NCI-H345 treated with DMSO at 0.1 percent for 48 hours (cell line): ENCODE measurements around the gene MPZL1.

Experiments
- DNase-seq: peaks from one replicate; lab custom pipeline; 2025; ENCODE audit not compliant: unreplicated experiment; lab: John Stamatoyannopoulos, UW

MPZL1 gene

GRCh38 chr1:167721617-167722151 is at the start of gene MPZL1:
Gene MPZL1, plus strand, starts transcription at chr1:167721982. Its CDS starts 170 bp downstream, at chr1:167722152.
- DNase-seq, result peak; percentile 75

- DNase-seq, result no peak
Measured at GRCh38 chr1:167672831-167673230, 49.0 kb upstream of the MPZL1 start.

GRCh38 chr1:167673265-167673664 is 48.5 kb upstream of the MPZL1 start:
- DNase-seq, result no peak

GRCh38 chr1:167674156-167674555 is 47.6 kb upstream of the MPZL1 start:
- no peak for DNase-seq

GRCh38 chr1:167675440-167675839 is 46.3 kb upstream of the MPZL1 start:
- DNase-seq, result no peak

GRCh38 chr1:167676205-167676915 is 45.4 kb upstream of the MPZL1 start:
- DNase-seq, result no peak

GRCh38 chr1:167676916-167677848 is 44.6 kb upstream of the MPZL1 start:
- no peak for DNase-seq

- no peak for DNase-seq
Measured at GRCh38 chr1:167678422-167678821, 43.4 kb upstream of the MPZL1 start.

GRCh38 chr1:167678838-167679237 is 42.9 kb upstream of the MPZL1 start:
- no peak for DNase-seq

GRCh38 chr1:167679714-167680113 is 42.1 kb upstream of the MPZL1 start:
- DNase-seq, result no peak

GRCh38 chr1:167681024-167681423 is 40.8 kb upstream of the MPZL1 start:
- DNase-seq, result no peak

- DNase-seq, result no peak
Measured at GRCh38 chr1:167681451-167682098, 40.2 kb upstream of the MPZL1 start.

GRCh38 chr1:167683226-167683625 is 38.6 kb upstream of the MPZL1 start:
- DNase-seq, result no peak

GRCh38 chr1:167683641-167684502 is 37.9 kb upstream of the MPZL1 start:
- no peak for DNase-seq

GRCh38 chr1:167685844-167686243 is 35.9 kb upstream of the MPZL1 start:
- no peak for DNase-seq

- DNase-seq, result peak; percentile 43
Measured at GRCh38 chr1:167687919-167688519, 33.8 kb upstream of the MPZL1 start.

- DNase-seq, result no peak
Measured at GRCh38 chr1:167689567-167689920, 32.2 kb upstream of the MPZL1 start.

GRCh38 chr1:167690053-167690452 is 31.7 kb upstream of the MPZL1 start:
- no peak for DNase-seq

- DNase-seq, result no peak
Measured at GRCh38 chr1:167693425-167694045, 28.2 kb upstream of the MPZL1 start.

GRCh38 chr1:167694691-167695090 is 27.1 kb upstream of the MPZL1 start:
- no peak for DNase-seq
